Heart right ventricle (tissue), 16 donors: ENCODE data around the gene STYX. TPM values are rescaled to one million over a fixed set of nuclear protein-coding genes. Genes with fewer than 3 reads are reported as not detected.

Source experiments
- ATAC-seq, 8 donors: fragments of 200-7000 bp; cut with Tn5 transposase; one replicate each; pipeline ENCODE4 v1.9.1; 2020; ENCODE audit warnings: mild to moderate bottlenecking in 8 of 8, moderate library complexity in 8 of 8, moderate number of reproducible peaks in 1 of 8
- DNase-seq, 2 donors: peaks; one replicate each; pipeline ENCODE4 v3.0.0-alpha.2; 2020
- H3K27ac ChIP-seq, 10 donors: fragments of 200-600 bp; sonication (generic) in 2 of 10; one replicate each; pipeline versions ENCODE4 v1.5.0 to v1.8.0; 2020 to 2022; ENCODE audit warnings: mild to moderate bottlenecking in 3 of 10
- H3K27me3 ChIP-seq, 7 donors: fragments of 200-600 bp; one replicate each; pipeline ENCODE4 v1.8.0; 2021 to 2022; ENCODE audit warnings: mild to moderate bottlenecking in 2 of 7
- H3K36me3 ChIP-seq, 9 donors: fragments of 200-600 bp; sonication (generic) in 1 of 9; one replicate each; pipeline versions ENCODE4 v1.5.0 to v1.8.0; 2020 to 2022; ENCODE audit warnings: mild to moderate bottlenecking in 2 of 9
- H3K4me1 ChIP-seq, 9 donors: fragments of 200-600 bp; sonication (generic) in 1 of 9; one replicate each; pipeline versions ENCODE4 v1.5.0 to v1.8.0; 2020 to 2022; ENCODE audit warnings: mild to moderate bottlenecking in 4 of 9
- H3K4me3 ChIP-seq, 10 donors: fragments of 200-600 bp; sonication (generic) in 2 of 10; one replicate each; pipeline versions ENCODE4 v1.5.0 to v1.8.0; 2020 to 2022; ENCODE audit warnings: mild to moderate bottlenecking in 7 of 10, moderate library complexity in 2 of 10
- H3K9me3 ChIP-seq, 11 donors: fragments of 200-600 bp in 10 of 11; sonication (generic) in 2 of 11; one replicate each; pipeline versions ENCODE4 v1.5.0 to v1.8.0; 2013 to 2022; ENCODE audit warnings: mild to moderate bottlenecking in 2 of 11, control low read depth in 1 of 11, moderate library complexity in 1 of 11
- CTCF ChIP-seq, 9 donors: fragments of 200-600 bp; sonication (generic) in 2 of 9; IDR thresholded peaks; one replicate each; pipeline versions ENCODE4 v1.5.0 to v1.8.0; 2021 to 2022; ENCODE audit warnings: antibody characterized with exemption in 9 of 9, mild to moderate bottlenecking in 5 of 9, moderate library complexity in 1 of 9
- WGBS, 2 donors: extraction: QIAGEN DNeasy Blood & Tissue Kit; methylation state at CpG; one replicate each; pipeline ENCODE4 v1.1.7; 2013; ENCODE audit warnings: inconsistent platforms in 1 of 2; 5-methylcytosine and 5-hydroxymethylcytosine counted together
- intact Hi-C, 10 donors: fragments of 100-400 bp; cut with DNase I; formaldehyde crosslinking; loops; one replicate each; pipeline versions ENCODE4 v1.11.1 to v1.14.2; 2022
- polyA plus RNA-seq, 2 donors: library from polyadenylated mRNA; stranded (reverse); fragments of 200-250 nt; gene quantifications; one replicate each; pipeline ENCODE4 v1.2.3, GENCODE V29; 2013
- total RNA-seq, 10 donors: library from RNA; stranded (reverse); fragmentation: NEBNext Ultra II Directional in 3 of 10; extraction: Animal tissue kit (Norgen Biotek cat#: 25700) in 3 of 10; gene quantifications; one replicate each; pipeline versions ENCODE4 v1.2.1 to v1.2.4, GENCODE V29; 2021 to 2023
- donor health status: Arrhythmogenic right ventricular cardiomyopathy.
- donor health status: ischemic (EF 13 %, LVEDD 7.1; RV severe dilation, severe dysfunction).
- donor health status: healthy with polysubstance abuse.
- donor health status: DM: no; HTN: yes; CAD: no.
- donor health status: DM: no; HTN: no; CAD: no.
- donor health status: ischemic (EF 25% LVEDD 6.9; RV normal size, moderate dysfunction).
- donor health status: ischemic (EF 25% LVEDD 5.7; RV mildly dilated, moderate dysfunction).
- donor health status: healthy.
- donor health status: DM: yes; HTN: yes; CAD: no.
- donor health status: Ischemic cardiomyopathy.
- donor health status: ischemic (EF 35%, LVEDD 5.7; RV mildly dilated, moderate dysfunction).
- donor health status: nonischemic (EF 11% LVEDD 7.7; RV severe dilation, severe dysfunction).
- donor health status: DM: yes; HTN: yes; CAD: no.
- donor health status: PGD.
- donor health status: ischemic (EF 29% LVEDD 5.4; RV normal size, mild dysfunction).
- donor health status: nonischemic (EF 23%, LVEDD 6.1; RV moderate dilation, normal function).

Gene STYX
- total and polyA plus RNA-seq, 12 donors: 3.4 to 15.8 (median 13.7) TPM

GRCh38 chr14:52781629-52782028 lies 51.7 kb downstream of the STYX start:
- Histone ChIP-seq H3K4me1 (peaks cover 0 to 8% (median 0%) of the 10 kb centered on the region in 9 donors), H3K27me3 (no peaks in the 10 kb centered on the region), H3K4me3 (no peak overlapping the region), H3K27ac (no peak overlapping the region), H3K9me3 (no peaks in the 10 kb centered on the region), H3K36me3 (peaks cover 0 to 77% (median 7%) of the 10 kb centered on the region in 9 donors)
- intact Hi-C loops: loop anchor here in 2 of 10 donors (10.0 kb wide), 1 partner anchor 47 kb away; the partner anchor contains the start of gene STYX (in 2 of the 2)
- ATAC-seq: no peak
- 98 to 100% methylated on average over 1 of the region's 1 CpG for WGBS, 2 donors
- TF ChIP-seq CTCF (IDR thresholded peaks at IDR 0.05): no peak
- no peak for DNase-seq

DNA sequence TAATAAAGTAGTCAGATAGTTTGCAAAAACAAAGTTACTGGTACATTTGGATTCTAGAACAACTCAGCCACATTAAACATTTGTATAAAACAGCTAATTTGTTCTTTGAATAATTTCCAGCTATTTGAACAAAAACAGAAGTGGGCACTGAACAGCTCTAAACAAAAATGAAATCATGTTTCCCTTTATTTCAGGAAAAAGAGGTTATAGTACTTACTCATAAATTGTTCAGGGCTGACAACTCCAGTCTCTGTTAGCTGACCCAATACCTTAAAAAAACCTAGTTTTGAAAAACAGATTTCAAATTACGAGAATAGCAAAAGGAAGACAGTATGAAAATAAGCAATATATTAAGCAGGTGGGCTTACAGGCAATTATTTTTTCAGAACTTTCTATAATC lies 53.2 kb downstream of the STYX start:
- H3K4me1 ChIP-seq: peaks cover 0 to 8% (median 0%) of the 10 kb centered on the region in 9 donors
- no peak for ATAC-seq
- TF ChIP-seq CTCF (IDR thresholded peaks at IDR 0.05): no peak
- intact Hi-C loops: loop anchor here in 2 of 10 donors (10.0 kb wide), 1 partner anchor 48 kb away; the partner anchor contains the start of gene STYX (in 2 of the 2)
- H3K27ac ChIP-seq: no peak overlapping the region
- DNase-seq: no peak
- peaks cover 0 to 61% (median 7%) of the 10 kb centered on the region in 9 donors for H3K36me3 ChIP-seq
- H3K27me3 ChIP-seq: no peaks in the 10 kb centered on the region
- 93 to 98% methylated on average over 1 of the region's 1 CpG for WGBS, 2 donors
- no peak overlapping the region for H3K4me3 ChIP-seq
- H3K9me3 ChIP-seq: no peaks in the 10 kb centered on the region

- H3K27ac ChIP-seq: no peak overlapping the region
- H3K27me3 ChIP-seq: no peaks in the 10 kb centered on the region
- H3K36me3 ChIP-seq: peaks cover 0 to 25% (median 0%) of the 10 kb centered on the region in 9 donors
- H3K4me1 ChIP-seq: peaks cover 0 to 29% (median 14%) of the 10 kb centered on the region in 9 donors
- DNase-seq: no peak
- intact Hi-C loops: loop anchor here in 2 of 10 donors (10.0 kb wide), 1 partner anchor 52 kb away; the partner anchor contains the start of gene STYX (in 2 of the 2)
- no peak for ATAC-seq
- TF ChIP-seq CTCF (IDR thresholded peaks at IDR 0.05): no peak
- H3K9me3 ChIP-seq: no peaks in the 10 kb centered on the region
- H3K4me3 ChIP-seq: no peak overlapping the region
Observed at GRCh38 chr14:52786887-52787286, 56.9 kb downstream of the STYX start.

DNA sequence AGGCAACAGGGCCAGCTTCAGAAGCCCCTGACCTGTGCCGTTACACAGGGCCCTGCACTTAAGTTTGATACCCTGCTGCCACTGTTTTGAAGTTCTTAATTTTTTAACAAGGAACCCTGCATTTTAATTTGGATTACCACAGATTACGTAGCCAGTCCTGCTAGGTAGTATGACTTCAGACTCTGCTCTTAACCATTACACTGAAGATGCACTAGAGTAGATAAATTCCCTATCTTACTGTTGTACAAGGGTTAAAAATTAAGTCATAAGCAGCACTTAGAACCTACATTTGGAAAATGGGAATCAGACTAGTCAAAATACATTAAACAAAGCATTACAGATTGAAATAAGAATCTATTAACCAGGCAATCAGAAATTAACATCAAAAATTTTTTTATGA lies 59.2 kb downstream of the STYX start:
- 80 to 92% methylated on average over 2 of the region's 2 CpGs for WGBS, 2 donors
- ATAC-seq: no peak
- no peak for DNase-seq
- H3K27me3 ChIP-seq: no peaks in the 10 kb centered on the region
- intact Hi-C loops: loop anchor here in 2 of 10 donors (10.0 kb wide), 1 partner anchor 54 kb away; the partner anchor contains the start of gene STYX (in 2 of the 2)
- TF ChIP-seq CTCF (IDR thresholded peaks at IDR 0.05): no peak
- H3K4me1 ChIP-seq: peaks cover 0 to 33% (median 20%) of the 10 kb centered on the region in 9 donors
- H3K9me3 ChIP-seq: no peaks in the 10 kb centered on the region
- H3K4me3 ChIP-seq: no peak overlapping the region
- peaks cover 0 to 3% (median 0%) of the 10 kb centered on the region in 9 donors for H3K36me3 ChIP-seq
- H3K27ac ChIP-seq: no peak overlapping the region
